CD4-positive, alpha-beta memory T cell (primary cell): ENCODE results near the gene ABCA3. TPM values are rescaled to one million over a fixed set of nuclear protein-coding genes. Genes with fewer than 3 reads are reported as not detected.
A peak's percentile ranks its signal among the peaks of the same experiment; 100 is the strongest.
"Not testable (repeated sequence)": the region's sequence is repeated elsewhere in the genome, so short reads cannot be mapped to it uniquely, and the experiment has no call there.

Experiments used
- CTCF ChIA-PET: fragments of 350-600 bp; sonication (Branson Sonifier 250); formaldehyde crosslinking; loops from one replicate; lab custom pipeline; 2021; ENCODE audit warnings: inconsistent platforms; ENCODE audit not compliant: partially characterized antibody; lab: Charles Lee
- POLR2A ChIA-PET: fragments of 350-600 bp; sonication (Branson Sonifier 250); formaldehyde crosslinking; loops from one replicate; lab custom pipeline; 2021; ENCODE audit not compliant: partially characterized antibody; lab: Charles Lee
- DNase-seq, 5 donors: peaks; one replicate each; pipeline versions ENCODE4 v3.0.0 to v3.0.0-alpha.2; 2020 to 2022; ENCODE audit warnings: mixed read lengths in 1 of 5
- H3K27ac ChIP-seq: one replicate; pipeline ENCODE4 v1.7.0; 2013; ENCODE audit warnings: low read depth, low read length
- H3K27me3 ChIP-seq: 2 replicates; pipeline ENCODE4 v1.7.0; 2013; ENCODE audit warnings: mild to moderate bottlenecking, low read length, moderate library complexity; ENCODE audit not compliant: insufficient read depth
- H3K36me3 ChIP-seq: 2 replicates; pipeline ENCODE4 v1.7.0; 2013; ENCODE audit warnings: mild to moderate bottlenecking, low read length, moderate library complexity; ENCODE audit not compliant: insufficient read depth
- H3K4me1 ChIP-seq: 2 replicates; pipeline ENCODE4 v1.7.0; 2013; ENCODE audit warnings: mild to moderate bottlenecking, low read length, moderate library complexity; ENCODE audit not compliant: insufficient read depth
- H3K4me3 ChIP-seq, 2 donors: one replicate each; pipeline ENCODE4 v1.7.0; 2013; ENCODE audit warnings: low read length in 2 of 2, mild to moderate bottlenecking in 1 of 2
- H3K9me3 ChIP-seq, 2 donors: one replicate each; pipeline ENCODE4 v1.7.0; 2013; ENCODE audit warnings: low read length in 2 of 2, control low read depth in 1 of 2; ENCODE audit not compliant: control insufficient read depth in 1 of 2
- H3K27ac Mint-ChIP-seq, 7 donors: one replicate each; pipeline ENCODE4 v1.8.0; 2020 to 2021; ENCODE audit warnings: mixed read lengths in 7 of 7, mild to moderate bottlenecking in 6 of 7, inconsistent platforms in 3 of 7, moderate library complexity in 3 of 7
- H3K27me3 Mint-ChIP-seq, 2 donors: one replicate each; pipeline ENCODE4 v1.8.0; 2020 to 2021; ENCODE audit warnings: mixed read lengths in 2 of 2
- H3K36me3 Mint-ChIP-seq, 2 donors: one replicate each; pipeline ENCODE4 v1.8.0; 2020 to 2021; ENCODE audit warnings: mixed read lengths in 2 of 2, inconsistent platforms in 1 of 2, mild to moderate bottlenecking in 1 of 2
- H3K4me1 Mint-ChIP-seq, 4 donors: one replicate each; pipeline ENCODE4 v1.8.0; 2020 to 2021; ENCODE audit warnings: mixed read lengths in 4 of 4, mild to moderate bottlenecking in 1 of 4
- H3K4me3 Mint-ChIP-seq, 8 donors: one replicate each; pipeline ENCODE4 v1.8.0; 2020 to 2021; ENCODE audit warnings: mixed read lengths in 8 of 8, mild to moderate bottlenecking in 7 of 8, moderate library complexity in 6 of 8, inconsistent platforms in 3 of 8
- H3K9me3 Mint-ChIP-seq, 8 donors: one replicate each; pipeline ENCODE4 v1.8.0; 2020 to 2021; ENCODE audit warnings: mixed read lengths in 8 of 8, mild to moderate bottlenecking in 5 of 8, inconsistent platforms in 3 of 8, moderate library complexity in 1 of 8
- intact Hi-C: fragments of 100-400 bp; cut with micrococcal nuclease; formaldehyde crosslinking; loops from one replicate; pipeline ENCODE4 v1.15.1; 2023
- polyA plus RNA-seq, 2 donors: library from polyadenylated mRNA; unstranded; fragments of 300-500 nt; fragmentation: Illumina TruSeq; gene quantifications; one replicate each; pipeline ENCODE4 v1.2.3, GENCODE V29; 2021
- total RNA-seq, 2 experiments: library from RNA; stranded (reverse); gene quantifications; one replicate each; pipeline ENCODE4 v1.2.3, GENCODE V29; 2021

ABCA3 gene
- total RNA-seq: 10 to 100 TPM in 1 of 2 experiments, 1 to 10 TPM in 1; 8.5 to 12.7 TPM
- 1 to 10 TPM; 1.7 to 4.5 TPM for polyA plus RNA-seq

- CTCF ChIA-PET: interaction anchor here (0.6 to 1.4 kb wide), 4 partner anchors 12 to 146 kb away, joined by 3 to 6 read pairs (median 4); no protein-coding TSS in a partner anchor
- intact Hi-C loops: loop anchor here (1.0 to 5.0 kb wide), 6 partner anchors 74 to 160 kb away; partner anchors contain the start of genes CCNF and RNPS1
- no peaks in the 10 kb centered on the region for H3K27me3 ChIP-seq
- peaks cover 17% of the 10 kb centered on the region for H3K4me1 ChIP-seq
- Mint-ChIP-seq H3K4me3 (peak within 1 kb of the TSS; percentile 84 to 88 (median 86)), H3K9me3 (no peaks in the 10 kb centered on the region), H3K4me1 (peaks cover 9 to 26% (median 15%) of the 10 kb centered on the region in 4 donors), H3K27me3 (peaks cover 2% of the 10 kb centered on the region in 2 donors), H3K36me3 (peaks cover 0 to 2% of the 10 kb centered on the region in 2 donors), H3K27ac (peak within 1 kb of the TSS in 6 of 7 donors; percentile 61 to 84 (median 77))
- POLR2A ChIA-PET: interaction anchor here (1.0 to 1.2 kb wide), 7 partner anchors 72 to 192 kb away, joined by 3 to 6 read pairs (median 4); partner anchors contain the start of genes CCNF and TEDC2
- no peaks in the 10 kb centered on the region for H3K9me3 ChIP-seq
- no peaks in the 10 kb centered on the region for H3K36me3 ChIP-seq
- peak within 1 kb of the TSS; percentile 1 to 45 for H3K4me3 ChIP-seq
- H3K27ac ChIP-seq: no peak within 1 kb of the TSS
- DNase-seq: peak; percentile 85 to 96 (median 93)
Measured at GRCh38 chr16:2340564-2341455, at the start of gene ABCA3. TSS of gene ABCA3 (minus strand) at chr16:2340728. CDS start at chr16:2326466, 14,262 bp downstream.

- no peaks in the 10 kb centered on the region for H3K27me3 ChIP-seq
- no peak overlapping the region for H3K4me3 Mint-ChIP-seq
Measured at GRCh38 chr16:2388875-2389433, 48.4 kb upstream of the ABCA3 start.

GRCh38 chr16:2388139-2388874 lies 47.8 kb upstream of the ABCA3 start:
- peaks cover 0 to 12% (median 9%) of the 10 kb centered on the region in 8 donors for H3K9me3 Mint-ChIP-seq
- H3K36me3 Mint-ChIP-seq: peaks cover 0 to 1% of the 10 kb centered on the region in 2 donors
- Histone ChIP-seq H3K36me3 (no peaks in the 10 kb centered on the region), H3K4me3 (no peak overlapping the region), H3K4me1 (no peaks in the 10 kb centered on the region), H3K27ac (no peak overlapping the region), H3K27me3 (no peaks in the 10 kb centered on the region), H3K9me3 (no peaks in the 10 kb centered on the region)
- ChIA-PET POLR2A (no interaction called here), CTCF (interaction anchor here (0.6 kb wide), 1 partner anchor 11 kb away, joined by 3 read pairs; no protein-coding TSS in a partner anchor)
- intact Hi-C loops: no loop called here
- H3K4me3 Mint-ChIP-seq: no peak overlapping the region
- DNase-seq: no peak
- peaks cover 6 to 7% of the 10 kb centered on the region in 2 donors for H3K27me3 Mint-ChIP-seq
- H3K4me1 Mint-ChIP-seq: no peaks in the 10 kb centered on the region
- no peak overlapping the region for H3K27ac Mint-ChIP-seq

More at GRCh38 chr16:2388875-2389433, 48.4 kb upstream of the ABCA3 start:
- H3K9me3 Mint-ChIP-seq: peaks cover 0 to 12% (median 9%) of the 10 kb centered on the region in 8 donors
- Histone ChIP-seq H3K36me3 (no peaks in the 10 kb centered on the region), H3K4me3 (no peak overlapping the region), H3K9me3 (no peaks in the 10 kb centered on the region), H3K27ac (no peak overlapping the region), H3K4me1 (no peaks in the 10 kb centered on the region)
- CTCF ChIA-PET: no interaction called here
- H3K27me3 Mint-ChIP-seq: peaks cover 6 to 7% of the 10 kb centered on the region in 2 donors
- no peak overlapping the region for H3K27ac Mint-ChIP-seq
- intact Hi-C loops: no loop called here
- no peak for DNase-seq
- H3K4me1 Mint-ChIP-seq: no peaks in the 10 kb centered on the region
- POLR2A ChIA-PET: no interaction called here
- H3K36me3 Mint-ChIP-seq: peaks cover 0 to 1% of the 10 kb centered on the region in 2 donors

GRCh38 chr16:2386990-2387389 lies 46.5 kb upstream of the ABCA3 start:
- no peak overlapping the region for H3K4me3 Mint-ChIP-seq
- Histone ChIP-seq H3K36me3 (no peaks in the 10 kb centered on the region), H3K27ac (no peak overlapping the region), H3K27me3 (no peaks in the 10 kb centered on the region), H3K9me3 (no peaks in the 10 kb centered on the region), H3K4me3 (no peak overlapping the region), H3K4me1 (no peaks in the 10 kb centered on the region)
- no peaks in the 10 kb centered on the region for H3K4me1 Mint-ChIP-seq
- CTCF ChIA-PET: no interaction called here
- H3K27me3 Mint-ChIP-seq: peaks cover 5 to 10% of the 10 kb centered on the region in 2 donors
- POLR2A ChIA-PET: no interaction called here
- no peak for DNase-seq
- no peak overlapping the region for H3K27ac Mint-ChIP-seq
- H3K36me3 Mint-ChIP-seq: peaks cover 0 to 1% of the 10 kb centered on the region in 2 donors
- H3K9me3 Mint-ChIP-seq: peaks cover 0 to 12% (median 9%) of the 10 kb centered on the region in 8 donors
- intact Hi-C loops: no loop called here

GRCh38 chr16:2385982-2386381 lies 45.5 kb upstream of the ABCA3 start:
- H3K27me3 ChIP-seq, H3K36me3 ChIP-seq, H3K27ac ChIP-seq, H3K4me3 Mint-ChIP-seq, H3K4me1 Mint-ChIP-seq, H3K4me1 ChIP-seq, H3K27me3 Mint-ChIP-seq, H3K36me3 Mint-ChIP-seq, H3K9me3 ChIP-seq, DNase-seq, POLR2A ChIA-PET, H3K4me3 ChIP-seq, H3K27ac Mint-ChIP-seq, CTCF ChIA-PET, intact Hi-C loops: not testable (repeated sequence)
- peaks cover 0 to 12% (median 9%) of the 10 kb centered on the region in 8 donors for H3K9me3 Mint-ChIP-seq

- intact Hi-C loops: no loop called here
- Histone ChIP-seq H3K4me1 (no peaks in the 10 kb centered on the region), H3K27me3 (no peaks in the 10 kb centered on the region), H3K9me3 (no peaks in the 10 kb centered on the region), H3K27ac (no peak overlapping the region), H3K36me3 (no peaks in the 10 kb centered on the region), H3K4me3 (no peak overlapping the region)
- Mint-ChIP-seq H3K36me3 (peaks cover 0 to 1% of the 10 kb centered on the region in 2 donors), H3K27me3 (peaks cover 5 to 10% of the 10 kb centered on the region in 2 donors), H3K4me3 (no peak overlapping the region), H3K4me1 (no peaks in the 10 kb centered on the region), H3K9me3 (peaks cover 0 to 12% (median 9%) of the 10 kb centered on the region in 8 donors), H3K27ac (no peak overlapping the region)
- no peak for DNase-seq
- POLR2A ChIA-PET: no interaction called here
- CTCF ChIA-PET: no interaction called here
Measured at GRCh38 chr16:2385190-2385836, 44.8 kb upstream of the ABCA3 start.
